NCI-H2171 (cell line): ENCODE data around the gene SSX2.
"Not testable (repeated sequence)": the region's sequence is repeated elsewhere in the genome, so short reads cannot be mapped to it uniquely, and the experiment has no call there.

Experiments used
- DNase-seq: peaks from one replicate; lab custom pipeline; 2025; lab: John Stamatoyannopoulos, UW

SSX2 gene

GRCh38 chrX:52707078-52707477, at the start of gene SSX2:
SSX2 (minus strand) TSS chrX:52707178; CDS start chrX:52705749, 1,429 bp downstream.
- DNase-seq: not testable (repeated sequence)

DNA sequence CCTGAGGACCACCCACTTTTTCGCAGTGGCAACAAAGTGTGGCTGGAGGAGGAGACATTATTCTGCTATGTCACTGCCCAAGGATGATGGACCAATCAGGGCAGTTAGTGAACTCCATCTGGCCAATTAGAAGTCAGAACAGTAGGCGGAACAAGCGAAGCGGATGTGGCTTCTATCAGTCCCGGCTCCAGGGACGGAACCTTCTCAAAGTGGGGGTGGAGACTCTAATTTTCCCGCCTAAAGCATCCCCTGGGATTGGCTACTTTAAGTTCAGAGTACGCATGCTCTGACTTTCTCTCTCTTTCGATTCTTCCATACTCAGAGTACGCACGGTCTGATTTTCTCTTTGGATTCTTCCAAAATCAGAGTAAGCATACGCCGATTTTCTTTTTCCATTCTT, 44.0 kb upstream of the SSX2 start, which contains the start of gene SSX2B:
Gene SSX2B (plus strand): TSS at position 301 of the 400 bp plus-strand sequence. CDS start 1,429 bp downstream, outside the sequence.
- DNase-seq: not testable (repeated sequence)

GRCh38 chrX:52692034-52692433, 14.9 kb downstream of the SSX2 start:
- not testable (repeated sequence) for DNase-seq

DNA sequence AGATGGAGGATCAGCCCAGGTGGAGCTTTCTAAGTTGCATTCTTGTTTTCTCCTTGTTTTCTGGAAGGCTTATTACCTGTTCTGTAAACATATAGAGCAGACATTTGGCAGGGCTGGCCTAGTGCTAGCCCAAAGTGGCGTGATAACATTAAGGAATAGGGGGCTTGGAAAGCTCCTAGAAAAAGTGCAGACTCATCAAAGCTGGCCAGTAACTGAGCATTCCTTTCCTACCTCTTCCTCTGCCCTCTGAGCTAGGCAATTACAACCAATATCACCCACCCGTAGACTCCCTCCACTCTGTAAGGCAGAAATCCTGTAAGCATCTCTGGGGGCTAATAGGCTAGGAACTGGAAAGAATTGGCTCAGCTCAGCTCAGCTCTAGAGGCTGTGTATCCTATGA, 44.8 kb downstream of the SSX2 start:
- not testable (repeated sequence) for DNase-seq

- DNase-seq: not testable (repeated sequence)
Observed at GRCh38 chrX:52655475-52655874, 51.5 kb downstream of the SSX2 start.

DNA sequence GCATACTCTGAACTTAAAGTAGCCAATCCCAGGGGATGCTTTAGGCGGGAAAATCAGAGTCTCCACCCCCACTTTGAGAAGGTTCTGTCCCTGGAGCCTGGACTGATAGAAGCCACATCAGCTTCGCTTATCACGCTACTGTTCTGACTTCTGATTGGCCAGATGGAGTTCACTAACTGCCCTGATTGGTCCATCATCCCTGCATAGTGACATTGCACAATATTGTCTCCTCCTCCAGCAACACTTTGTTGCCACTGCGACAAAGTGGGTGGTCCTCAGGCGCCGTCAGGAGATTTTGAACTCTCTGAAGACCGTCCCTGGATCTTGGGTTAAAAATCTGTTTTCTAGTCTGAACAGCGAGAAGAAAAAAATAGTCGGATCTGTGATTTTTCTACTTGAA, 52.2 kb downstream of the SSX2 start, which contains the start of gene SSX7:
Gene SSX7 (minus strand): TSS at position 101 of the 400 bp plus-strand sequence. CDS start 1,428 bp downstream, outside the sequence.
- not testable (repeated sequence) for DNase-seq

DNA sequence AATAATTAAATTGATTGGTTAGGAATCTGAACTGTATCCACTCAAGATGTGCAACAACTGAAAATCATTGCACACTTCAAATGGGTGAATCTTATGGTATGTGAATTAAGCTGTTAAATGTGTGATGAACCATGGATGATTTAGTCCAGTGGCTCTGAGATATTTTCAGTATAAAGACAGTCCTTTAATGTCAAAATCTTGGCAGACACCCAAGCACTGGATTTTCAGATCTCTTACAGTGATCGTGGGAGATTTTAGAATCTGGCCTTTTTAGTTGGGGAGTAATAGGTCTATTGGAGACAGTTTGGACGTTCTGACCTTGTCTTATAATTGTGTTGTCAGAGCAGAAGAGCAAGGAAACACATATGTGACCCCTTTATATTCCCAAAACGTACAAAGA, 56.3 kb downstream of the SSX2 start:
- DNase-seq: not testable (repeated sequence)

GRCh38 chrX:52648956-52649355, 58.0 kb downstream of the SSX2 start:
- DNase-seq: not testable (repeated sequence)
